WTC11 (cell line): ENCODE data around the gene TOM1L2. TPM values are rescaled to one million over a fixed set of nuclear protein-coding genes. Genes with fewer than 3 reads are reported as not detected.

Experiments used
- ATAC-seq: fragments of 200-7000 bp; cut with Tn5 transposase; 2 replicates; pipeline ENCODE4 v1.10.0; 2021; ENCODE audit warnings: mild to moderate bottlenecking, moderate library complexity
- CTCF ChIA-PET: fragments of 300-600 bp; sonication (Branson Sonifier 250); formaldehyde crosslinking; loops from one replicate; lab custom pipeline; 2021; ENCODE audit warnings: antibody characterized with exemption; lab: Charles Lee
- POLR2A ChIA-PET: fragments of 350-600 bp; sonication (Branson Sonifier 250); formaldehyde crosslinking; loops from one replicate; lab custom pipeline; 2021; ENCODE audit warnings: antibody characterized with exemption; lab: Charles Lee
- DNase-seq: peaks from one replicate; pipeline ENCODE4 v3.0.0; 2021; ENCODE audit warnings: low spot score
- H3K27ac Mint-ChIP-seq: 2 replicates; pipeline ENCODE4 v1.8.0; 2021; ENCODE audit warnings: mixed read lengths
- H3K27me3 Mint-ChIP-seq: 2 replicates; pipeline ENCODE4 v1.8.0; 2021; ENCODE audit warnings: low read depth, mild to moderate bottlenecking, moderate library complexity, mixed read lengths
- H3K36me3 Mint-ChIP-seq: 2 replicates; pipeline ENCODE4 v1.8.0; 2021; ENCODE audit warnings: mixed read lengths
- H3K4me1 Mint-ChIP-seq: 2 replicates; pipeline ENCODE4 v1.8.0; 2022; ENCODE audit warnings: mixed read lengths
- H3K4me3 Mint-ChIP-seq: 2 replicates; pipeline ENCODE4 v1.8.0; 2021; ENCODE audit warnings: mild to moderate bottlenecking, moderate library complexity, mixed read lengths
- H3K9me3 Mint-ChIP-seq: 2 replicates; pipeline ENCODE4 v1.8.0; 2021; ENCODE audit warnings: mixed read lengths
- ATF1 ChIP-seq: sonication (generic); formaldehyde crosslinking; IDR thresholded peaks from 2 replicates; pipeline ENCODE4 v1.8.1; 2023; ENCODE audit warnings: mild to moderate bottlenecking, moderate library complexity, missing genetic modification reagents
- CBFB ChIP-seq: sonication (generic); formaldehyde crosslinking; IDR thresholded peaks from 2 replicates; pipeline ENCODE4 v1.8.1; 2022; ENCODE audit warnings: mild to moderate bottlenecking, low read depth, missing genetic modification reagents
- ELF4 ChIP-seq: sonication (generic); formaldehyde crosslinking; IDR thresholded peaks from 2 replicates; pipeline ENCODE4 v1.8.1; 2022; ENCODE audit warnings: low read depth, mild to moderate bottlenecking, moderate library complexity, missing genetic modification reagents
- ESRRA ChIP-seq: sonication (generic); formaldehyde crosslinking; IDR thresholded peaks from 2 replicates; pipeline ENCODE4 v1.8.1; 2022; ENCODE audit warnings: mild to moderate bottlenecking, missing genetic modification reagents, borderline replicate concordance
- HMGA2 ChIP-seq: fragments of 250-450 bp; sonication (Bioruptor Pico); IDR thresholded peaks from 2 replicates; pipeline ENCODE4 v1.4.0; 2021; ENCODE audit warnings: mild to moderate bottlenecking, moderate library complexity
- NFATC4 ChIP-seq: fragments of 250-450 bp; sonication (Bioruptor Pico); IDR thresholded peaks from 2 replicates; pipeline ENCODE4 v1.9.0; 2021; ENCODE audit warnings: mild to moderate bottlenecking
- NFE2L1 ChIP-seq: sonication (generic); formaldehyde crosslinking; IDR thresholded peaks from 2 replicates; pipeline ENCODE4 v1.8.1; 2023; ENCODE audit warnings: missing genetic modification reagents
- SP1 ChIP-seq: sonication (generic); formaldehyde crosslinking; conservative IDR thresholded peaks from 2 replicates; pipeline ENCODE4 v1.8.1; 2022; ENCODE audit warnings: missing genetic modification reagents
- ZNF138 ChIP-seq: sonication (generic); formaldehyde crosslinking; conservative IDR thresholded peaks from 2 replicates; pipeline ENCODE4 v1.8.1; 2022; ENCODE audit warnings: mild to moderate bottlenecking, moderate library complexity, missing genetic modification reagents
- ZNF423 ChIP-seq: fragments of 250-450 bp; sonication (Bioruptor Pico); IDR thresholded peaks from 2 replicates; pipeline ENCODE4 v2.1.2; 2022; ENCODE audit warnings: mild to moderate bottlenecking, moderate library complexity
- total RNA-seq: library from RNA; stranded (reverse); gene quantifications from 3 replicates; pipeline ENCODE4 v1.2.3, GENCODE V29; 2021
- TF ChIP-seq, protein P1 (sequence below): fragments of 250-450 bp; sonication (Bioruptor Pico); IDR thresholded peaks from 2 replicates; pipeline ENCODE4 v1.9.0; 2021; ENCODE audit warnings: mild to moderate bottlenecking, borderline replicate concordance
- TF ChIP-seq, protein P2 (sequence below): fragments of 250-450 bp; sonication (Bioruptor Pico); IDR thresholded peaks from 2 replicates; pipeline ENCODE4 v1.9.0; 2021; ENCODE audit warnings: moderate library complexity, mild to moderate bottlenecking, inconsistent platforms, borderline replicate concordance
- TF ChIP-seq, protein P3 (sequence below): sonication (generic); formaldehyde crosslinking; conservative IDR thresholded peaks from 2 replicates; pipeline ENCODE4 v1.8.1; 2023; ENCODE audit warnings: mild to moderate bottlenecking, low read depth, missing genetic modification reagents, moderate library complexity
- TF ChIP-seq, protein P4 (sequence below): fragments of 250-450 bp; sonication (Bioruptor Pico); IDR thresholded peaks from 2 replicates; pipeline ENCODE4 v2.1.2; 2022; ENCODE audit warnings: mild to moderate bottlenecking, moderate library complexity
- TF ChIP-seq, protein P5 (sequence below): sonication (generic); formaldehyde crosslinking; IDR thresholded peaks from 2 replicates; pipeline ENCODE4 v1.8.1; 2023; ENCODE audit warnings: mild to moderate bottlenecking, missing genetic modification reagents, borderline replicate concordance

TOM1L2 gene
- total RNA-seq, 1 experiment from 2014 or later = 6.4 TPM

DNA sequence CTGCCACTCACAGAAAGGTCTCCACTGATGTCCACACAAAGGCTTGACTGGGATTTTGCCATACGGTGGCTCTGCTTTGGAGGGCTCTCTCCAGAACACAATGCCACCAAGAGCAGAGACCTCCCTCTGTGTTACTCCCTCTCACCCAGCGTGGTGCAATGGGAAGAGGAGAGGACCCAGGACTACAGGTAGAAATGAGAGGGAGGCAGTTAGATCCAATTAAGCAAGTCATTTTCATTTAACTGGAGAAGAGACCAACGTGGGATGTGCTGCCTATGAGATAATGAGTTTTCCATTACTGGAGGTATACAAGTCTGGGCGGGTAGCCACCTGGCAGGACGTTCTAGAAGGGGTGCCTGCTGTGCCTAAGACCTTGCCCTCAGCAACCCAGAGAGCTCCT, 34.2 kb downstream of the TOM1L2 start (continued):
- TF ChIP-seq, protein P1, sequence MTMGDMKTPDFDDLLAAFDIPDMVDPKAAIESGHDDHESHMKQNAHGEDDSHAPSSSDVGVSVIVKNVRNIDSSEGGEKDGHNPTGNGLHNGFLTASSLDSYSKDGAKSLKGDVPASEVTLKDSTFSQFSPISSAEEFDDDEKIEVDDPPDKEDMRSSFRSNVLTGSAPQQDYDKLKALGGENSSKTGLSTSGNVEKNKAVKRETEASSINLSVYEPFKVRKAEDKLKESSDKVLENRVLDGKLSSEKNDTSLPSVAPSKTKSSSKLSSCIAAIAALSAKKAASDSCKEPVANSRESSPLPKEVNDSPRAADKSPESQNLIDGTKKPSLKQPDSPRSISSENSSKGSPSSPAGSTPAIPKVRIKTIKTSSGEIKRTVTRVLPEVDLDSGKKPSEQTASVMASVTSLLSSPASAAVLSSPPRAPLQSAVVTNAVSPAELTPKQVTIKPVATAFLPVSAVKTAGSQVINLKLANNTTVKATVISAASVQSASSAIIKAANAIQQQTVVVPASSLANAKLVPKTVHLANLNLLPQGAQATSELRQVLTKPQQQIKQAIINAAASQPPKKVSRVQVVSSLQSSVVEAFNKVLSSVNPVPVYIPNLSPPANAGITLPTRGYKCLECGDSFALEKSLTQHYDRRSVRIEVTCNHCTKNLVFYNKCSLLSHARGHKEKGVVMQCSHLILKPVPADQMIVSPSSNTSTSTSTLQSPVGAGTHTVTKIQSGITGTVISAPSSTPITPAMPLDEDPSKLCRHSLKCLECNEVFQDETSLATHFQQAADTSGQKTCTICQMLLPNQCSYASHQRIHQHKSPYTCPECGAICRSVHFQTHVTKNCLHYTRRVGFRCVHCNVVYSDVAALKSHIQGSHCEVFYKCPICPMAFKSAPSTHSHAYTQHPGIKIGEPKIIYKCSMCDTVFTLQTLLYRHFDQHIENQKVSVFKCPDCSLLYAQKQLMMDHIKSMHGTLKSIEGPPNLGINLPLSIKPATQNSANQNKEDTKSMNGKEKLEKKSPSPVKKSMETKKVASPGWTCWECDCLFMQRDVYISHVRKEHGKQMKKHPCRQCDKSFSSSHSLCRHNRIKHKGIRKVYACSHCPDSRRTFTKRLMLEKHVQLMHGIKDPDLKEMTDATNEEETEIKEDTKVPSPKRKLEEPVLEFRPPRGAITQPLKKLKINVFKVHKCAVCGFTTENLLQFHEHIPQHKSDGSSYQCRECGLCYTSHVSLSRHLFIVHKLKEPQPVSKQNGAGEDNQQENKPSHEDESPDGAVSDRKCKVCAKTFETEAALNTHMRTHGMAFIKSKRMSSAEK (CRISPR knock-in tag) = no peak
- no peak for TF ChIP-seq ELF4 (CRISPR knock-in tag)
- TF ChIP-seq, protein P2, sequence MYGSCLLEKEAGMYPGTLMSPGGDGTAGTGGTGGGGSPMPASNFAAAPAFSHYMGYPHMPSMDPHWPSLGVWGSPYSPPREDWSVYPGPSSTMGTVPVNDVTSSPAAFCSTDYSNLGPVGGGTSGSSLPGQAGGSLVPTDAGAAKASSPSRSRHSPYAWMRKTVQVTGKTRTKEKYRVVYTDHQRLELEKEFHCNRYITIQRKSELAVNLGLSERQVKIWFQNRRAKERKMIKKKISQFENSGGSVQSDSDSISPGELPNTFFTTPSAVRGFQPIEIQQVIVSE (CRISPR knock-in tag) = no peak

DNA sequence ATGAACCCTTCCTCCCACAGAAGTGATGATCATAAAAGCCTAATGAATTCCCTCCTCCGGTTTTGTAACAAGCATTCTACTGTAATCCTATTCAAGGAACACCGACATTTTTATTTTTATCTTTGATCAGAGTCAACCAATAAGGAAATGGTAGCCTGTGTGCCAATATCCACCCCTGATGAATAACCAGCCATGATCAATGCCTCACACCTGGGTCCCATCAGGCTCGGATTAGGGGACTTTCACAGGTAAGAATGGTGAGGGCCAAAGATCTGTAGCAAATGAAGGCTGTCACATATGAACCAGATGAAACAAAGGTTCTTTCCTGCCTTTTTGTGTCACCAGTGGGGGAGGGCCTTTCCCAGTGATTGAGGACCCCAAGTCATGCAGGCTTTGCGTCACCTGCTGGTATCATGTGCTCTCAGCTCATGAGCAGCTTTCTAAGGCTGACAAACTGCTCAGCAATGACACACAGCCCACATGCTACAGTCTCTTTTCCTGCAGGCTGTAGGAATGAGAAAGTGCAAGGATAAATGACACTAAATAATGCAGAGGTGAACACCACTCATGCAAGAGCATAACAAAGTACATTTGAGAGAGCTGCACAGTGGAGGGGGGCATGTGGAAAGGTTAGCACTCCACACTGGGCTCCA, 34.9 kb downstream of the TOM1L2 start:
- H3K27ac Mint-ChIP-seq = no peak overlapping the region
- no peak overlapping the region for H3K4me3 Mint-ChIP-seq
- ATAC-seq (no peak), DNase-seq (no peak)
- no peaks in the 10 kb centered on the region for H3K36me3 Mint-ChIP-seq
- H3K9me3 Mint-ChIP-seq = no peaks in the 10 kb centered on the region
- H3K27me3 Mint-ChIP-seq = no peaks in the 10 kb centered on the region; the same call in 1 of the 2 replicates
- peaks cover 13% of the 10 kb centered on the region for H3K4me1 Mint-ChIP-seq
- POLR2A ChIA-PET = no interaction called here
- CTCF ChIA-PET = interaction anchor here (1.7 to 1.9 kb wide), 2 partner anchors 16 to 18 kb away, joined by 7 read pairs; no protein-coding TSS in a partner anchor
- TF ChIP-seq, protein P3, sequence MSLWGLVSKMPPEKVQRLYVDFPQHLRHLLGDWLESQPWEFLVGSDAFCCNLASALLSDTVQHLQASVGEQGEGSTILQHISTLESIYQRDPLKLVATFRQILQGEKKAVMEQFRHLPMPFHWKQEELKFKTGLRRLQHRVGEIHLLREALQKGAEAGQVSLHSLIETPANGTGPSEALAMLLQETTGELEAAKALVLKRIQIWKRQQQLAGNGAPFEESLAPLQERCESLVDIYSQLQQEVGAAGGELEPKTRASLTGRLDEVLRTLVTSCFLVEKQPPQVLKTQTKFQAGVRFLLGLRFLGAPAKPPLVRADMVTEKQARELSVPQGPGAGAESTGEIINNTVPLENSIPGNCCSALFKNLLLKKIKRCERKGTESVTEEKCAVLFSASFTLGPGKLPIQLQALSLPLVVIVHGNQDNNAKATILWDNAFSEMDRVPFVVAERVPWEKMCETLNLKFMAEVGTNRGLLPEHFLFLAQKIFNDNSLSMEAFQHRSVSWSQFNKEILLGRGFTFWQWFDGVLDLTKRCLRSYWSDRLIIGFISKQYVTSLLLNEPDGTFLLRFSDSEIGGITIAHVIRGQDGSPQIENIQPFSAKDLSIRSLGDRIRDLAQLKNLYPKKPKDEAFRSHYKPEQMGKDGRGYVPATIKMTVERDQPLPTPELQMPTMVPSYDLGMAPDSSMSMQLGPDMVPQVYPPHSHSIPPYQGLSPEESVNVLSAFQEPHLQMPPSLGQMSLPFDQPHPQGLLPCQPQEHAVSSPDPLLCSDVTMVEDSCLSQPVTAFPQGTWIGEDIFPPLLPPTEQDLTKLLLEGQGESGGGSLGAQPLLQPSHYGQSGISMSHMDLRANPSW (CRISPR knock-in tag) = no peak
- TF ChIP-seq ATF1 (CRISPR knock-in tag) (no peak), ESRRA (no peak), SP1 (CRISPR knock-in tag) (no peak), ZNF138 (CRISPR knock-in tag) (no peak), CBFB (CRISPR knock-in tag) (no peak), ZNF423 (CRISPR knock-in tag) (no peak), NFATC4 (CRISPR knock-in tag) (no peak), NFE2L1 (CRISPR knock-in tag) (no peak), HMGA2 (CRISPR knock-in tag) (no peak)
- TF ChIP-seq, protein P4, sequence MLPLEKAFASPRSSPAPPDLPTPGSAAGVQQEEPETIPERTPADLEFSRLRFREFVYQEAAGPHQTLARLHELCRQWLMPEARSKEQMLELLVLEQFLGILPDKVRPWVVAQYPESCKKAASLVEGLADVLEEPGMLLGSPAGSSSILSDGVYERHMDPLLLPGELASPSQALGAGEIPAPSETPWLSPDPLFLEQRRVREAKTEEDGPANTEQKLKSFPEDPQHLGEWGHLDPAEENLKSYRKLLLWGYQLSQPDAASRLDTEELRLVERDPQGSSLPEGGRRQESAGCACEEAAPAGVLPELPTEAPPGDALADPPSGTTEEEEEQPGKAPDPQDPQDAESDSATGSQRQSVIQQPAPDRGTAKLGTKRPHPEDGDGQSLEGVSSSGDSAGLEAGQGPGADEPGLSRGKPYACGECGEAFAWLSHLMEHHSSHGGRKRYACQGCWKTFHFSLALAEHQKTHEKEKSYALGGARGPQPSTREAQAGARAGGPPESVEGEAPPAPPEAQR (CRISPR knock-in tag) = no peak
- TF ChIP-seq, protein P2 (CRISPR knock-in tag) = no peak
- TF ChIP-seq, protein P5, sequence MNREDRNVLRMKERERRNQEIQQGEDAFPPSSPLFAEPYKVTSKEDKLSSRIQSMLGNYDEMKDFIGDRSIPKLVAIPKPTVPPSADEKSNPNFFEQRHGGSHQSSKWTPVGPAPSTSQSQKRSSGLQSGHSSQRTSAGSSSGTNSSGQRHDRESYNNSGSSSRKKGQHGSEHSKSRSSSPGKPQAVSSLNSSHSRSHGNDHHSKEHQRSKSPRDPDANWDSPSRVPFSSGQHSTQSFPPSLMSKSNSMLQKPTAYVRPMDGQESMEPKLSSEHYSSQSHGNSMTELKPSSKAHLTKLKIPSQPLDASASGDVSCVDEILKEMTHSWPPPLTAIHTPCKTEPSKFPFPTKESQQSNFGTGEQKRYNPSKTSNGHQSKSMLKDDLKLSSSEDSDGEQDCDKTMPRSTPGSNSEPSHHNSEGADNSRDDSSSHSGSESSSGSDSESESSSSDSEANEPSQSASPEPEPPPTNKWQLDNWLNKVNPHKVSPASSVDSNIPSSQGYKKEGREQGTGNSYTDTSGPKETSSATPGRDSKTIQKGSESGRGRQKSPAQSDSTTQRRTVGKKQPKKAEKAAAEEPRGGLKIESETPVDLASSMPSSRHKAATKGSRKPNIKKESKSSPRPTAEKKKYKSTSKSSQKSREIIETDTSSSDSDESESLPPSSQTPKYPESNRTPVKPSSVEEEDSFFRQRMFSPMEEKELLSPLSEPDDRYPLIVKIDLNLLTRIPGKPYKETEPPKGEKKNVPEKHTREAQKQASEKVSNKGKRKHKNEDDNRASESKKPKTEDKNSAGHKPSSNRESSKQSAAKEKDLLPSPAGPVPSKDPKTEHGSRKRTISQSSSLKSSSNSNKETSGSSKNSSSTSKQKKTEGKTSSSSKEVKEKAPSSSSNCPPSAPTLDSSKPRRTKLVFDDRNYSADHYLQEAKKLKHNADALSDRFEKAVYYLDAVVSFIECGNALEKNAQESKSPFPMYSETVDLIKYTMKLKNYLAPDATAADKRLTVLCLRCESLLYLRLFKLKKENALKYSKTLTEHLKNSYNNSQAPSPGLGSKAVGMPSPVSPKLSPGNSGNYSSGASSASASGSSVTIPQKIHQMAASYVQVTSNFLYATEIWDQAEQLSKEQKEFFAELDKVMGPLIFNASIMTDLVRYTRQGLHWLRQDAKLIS = no peak
